Right lung (tissue), 10 donors: ENCODE results near the gene SPOPL. TPM values are rescaled to one million over a fixed set of nuclear protein-coding genes. Genes with fewer than 3 reads are reported as not detected.
"Not testable (repeated sequence)": the region's sequence is repeated elsewhere in the genome, so short reads cannot be mapped to it uniquely, and the experiment has no call there.

Source experiments
- DNase-seq, 2 donors: peaks; one replicate each; pipeline ENCODE4 v3.0.0-alpha.2; 2013
- long read RNA-seq, 8 donors: transcript quantifications; one replicate each; lab custom pipeline, GENCODE V29; 2026
- polyA plus RNA-seq, 5 donors: library from polyadenylated mRNA; unstranded; fragments of 120-200 nt; gene quantifications; one replicate each; pipeline versions ENCODE4 v1.2.1 to v1.2.3, GENCODE V29; 2013; ENCODE audit warnings: inconsistent platforms in 1 of 5, low replicate concordance in 1 of 5; ENCODE audit not compliant: insufficient read length in 5 of 5, insufficient read depth in 1 of 5

Gene SPOPL
- 10 to 100 TPM; 16.5 to 31.0 (median 28.2) TPM for polyA plus RNA-seq
- long read RNA-seq, donor 1, full-length matches to known transcripts, result 3 of 3 reads
- long read RNA-seq, donor 1, partial matches to known transcripts, result 0 of 3 reads
- long read RNA-seq, donor 1, other reads (novel, unspliced or antisense), result 0 of 3 reads
- long read RNA-seq, donor 2, full-length matches to known transcripts, result 1 of 1 reads
- long read RNA-seq, donor 2, partial matches to known transcripts, result 0 of 1 reads
- long read RNA-seq, donor 2, other reads (novel, unspliced or antisense), result 0 of 1 reads
- long read RNA-seq, donor 3, result 0 reads
- long read RNA-seq, donor 4, full-length matches to known transcripts, result 5 of 5 reads
- long read RNA-seq, donor 4, partial matches to known transcripts, result 0 of 5 reads
- long read RNA-seq, donor 4, other reads (novel, unspliced or antisense), result 0 of 5 reads
- long read RNA-seq, donor 5, full-length matches to known transcripts, result 1 of 1 reads
- long read RNA-seq, donor 5, partial matches to known transcripts, result 0 of 1 reads
- long read RNA-seq, donor 5, other reads (novel, unspliced or antisense), result 0 of 1 reads
- long read RNA-seq, donor 6, partial matches to known transcripts, result 22 of 22 reads
- long read RNA-seq, donor 6, other reads (novel, unspliced or antisense), result 0 of 22 reads
- long read RNA-seq, donor 7, full-length matches to known transcripts, result 1 of 1 reads
- long read RNA-seq, donor 7, partial matches to known transcripts, result 0 of 1 reads
- long read RNA-seq, donor 7, other reads (novel, unspliced or antisense), result 0 of 1 reads
- long read RNA-seq, donor 8, full-length matches to known transcripts, result 1 of 1 reads
- long read RNA-seq, donor 8, partial matches to known transcripts, result 0 of 1 reads
- long read RNA-seq, donor 8, other reads (novel, unspliced or antisense), result 0 of 1 reads

DNA sequence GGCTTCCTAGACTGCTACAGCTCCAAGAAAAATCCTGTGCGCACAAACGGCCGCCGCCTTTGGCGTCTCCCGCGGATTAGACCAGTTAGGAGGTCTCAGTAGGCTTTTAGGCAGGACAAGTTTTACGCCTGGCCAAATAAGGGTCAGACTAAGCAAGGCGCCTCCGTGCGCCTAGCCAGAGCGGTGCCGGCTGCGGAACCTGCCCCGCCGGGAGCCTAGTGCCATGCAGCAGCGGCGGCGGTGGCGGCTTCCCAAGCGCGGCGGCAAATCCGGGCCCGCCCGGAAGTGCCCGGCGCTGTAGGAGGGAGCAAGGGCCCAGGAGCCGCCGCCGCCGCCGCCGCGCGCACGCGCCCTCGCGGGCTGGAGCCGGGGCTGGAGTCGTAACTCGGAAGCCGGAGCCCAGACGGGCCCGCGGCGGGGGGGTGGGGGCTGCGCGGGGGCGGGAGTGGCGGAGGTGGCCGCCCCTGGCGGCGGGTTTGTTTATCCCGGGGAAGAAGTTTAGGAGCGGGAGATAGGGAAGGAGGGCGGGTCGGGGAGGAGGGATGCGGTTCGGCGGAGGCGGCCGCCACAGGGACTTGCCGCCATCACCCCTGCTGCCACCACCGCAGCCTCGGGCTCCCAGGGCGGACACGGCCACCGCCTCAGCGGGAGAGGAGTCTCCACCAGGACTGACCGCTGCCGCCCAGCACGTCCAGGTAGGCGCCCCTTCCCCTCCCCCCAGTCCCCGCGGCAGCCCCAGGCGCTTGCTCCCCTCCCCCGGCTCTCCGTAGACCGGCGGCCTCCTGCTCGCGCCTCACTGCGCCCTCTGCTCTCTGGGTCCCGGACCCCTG lies at the start of gene SPOPL:
Gene SPOPL, plus strand, starts transcription at position 346 of the 830 bp plus-strand sequence. CDS start 48,447 bp downstream, outside the sequence.
- peak; percentile 87 to 88 for DNase-seq

DNA sequence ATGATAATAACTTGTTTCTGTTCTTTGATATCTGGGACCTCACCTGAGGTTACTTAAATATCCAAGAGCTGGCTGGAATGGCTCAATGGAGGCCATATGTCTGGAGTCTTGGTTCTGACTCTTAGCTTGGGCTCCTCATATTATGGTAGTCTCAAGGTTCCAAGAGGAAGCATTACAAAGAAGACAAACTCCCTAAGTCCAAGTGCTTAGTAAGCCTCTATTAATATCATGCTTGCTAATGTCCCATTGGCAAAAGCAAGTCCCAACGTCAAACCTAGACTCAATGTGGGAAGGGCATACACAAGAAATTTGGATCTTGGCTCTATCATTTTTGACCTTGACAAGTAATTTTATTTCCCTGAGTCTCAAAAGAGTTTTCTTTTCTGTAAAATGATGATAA lies 49.2 kb upstream of the SPOPL start:
- DNase-seq, result no peak

DNA sequence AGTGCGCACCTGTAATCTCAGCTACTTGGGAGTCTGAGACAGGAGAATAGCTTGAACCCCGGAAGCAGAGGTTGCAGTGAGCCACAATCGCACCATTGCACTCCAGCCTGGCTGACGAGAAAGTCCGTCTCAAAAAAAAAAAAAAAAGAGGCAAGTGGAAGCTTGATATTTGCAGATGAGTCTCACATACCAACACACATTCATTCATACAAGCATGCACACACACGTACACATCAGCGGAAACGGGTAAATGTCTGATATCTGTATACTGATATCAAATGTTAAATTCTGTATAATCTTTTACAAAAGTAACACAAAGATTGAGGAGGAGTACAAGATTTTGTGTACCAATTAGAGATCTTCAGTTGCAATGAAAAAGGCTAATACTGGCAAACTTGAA lies 47.8 kb upstream of the SPOPL start:
- DNase-seq, result no peak

DNA sequence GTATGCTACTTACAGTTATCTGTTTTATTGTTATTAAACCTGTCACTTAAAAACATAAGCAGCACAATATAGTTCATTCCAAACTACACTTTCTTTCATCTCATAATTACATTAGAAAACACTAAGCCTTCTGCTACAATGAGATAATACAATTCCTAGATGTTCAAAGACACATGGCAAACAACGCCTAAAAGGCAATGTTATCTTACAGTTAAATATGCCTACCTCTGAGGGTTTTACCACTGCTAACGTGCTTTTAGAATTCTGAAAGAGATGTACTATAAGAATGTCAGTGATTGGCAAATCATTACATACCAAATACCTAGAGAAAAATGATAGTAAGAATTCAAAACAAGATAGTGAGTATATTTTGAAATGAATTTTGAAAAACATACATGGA lies 46.8 kb upstream of the SPOPL start:
- no peak for DNase-seq

DNA sequence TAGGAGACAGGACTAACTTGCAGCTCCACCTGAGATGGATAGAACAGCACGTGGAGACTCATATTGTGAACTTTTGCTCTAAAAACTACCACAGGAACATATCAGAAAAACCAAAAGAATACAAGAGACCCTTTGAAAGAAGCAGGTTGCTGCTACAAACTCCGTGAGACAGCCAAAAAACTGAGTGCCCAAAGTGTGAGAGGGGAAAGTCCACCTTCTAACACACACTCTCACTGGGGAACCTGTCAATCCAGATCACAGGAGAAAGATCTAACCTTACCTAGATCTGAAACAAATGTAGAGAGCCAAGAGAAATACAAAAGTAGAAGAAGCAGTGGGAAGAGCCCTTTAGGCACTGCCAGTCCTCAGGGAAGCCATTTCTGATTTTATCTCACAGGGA lies 46.3 kb upstream of the SPOPL start:
- DNase-seq, result no peak

DNA sequence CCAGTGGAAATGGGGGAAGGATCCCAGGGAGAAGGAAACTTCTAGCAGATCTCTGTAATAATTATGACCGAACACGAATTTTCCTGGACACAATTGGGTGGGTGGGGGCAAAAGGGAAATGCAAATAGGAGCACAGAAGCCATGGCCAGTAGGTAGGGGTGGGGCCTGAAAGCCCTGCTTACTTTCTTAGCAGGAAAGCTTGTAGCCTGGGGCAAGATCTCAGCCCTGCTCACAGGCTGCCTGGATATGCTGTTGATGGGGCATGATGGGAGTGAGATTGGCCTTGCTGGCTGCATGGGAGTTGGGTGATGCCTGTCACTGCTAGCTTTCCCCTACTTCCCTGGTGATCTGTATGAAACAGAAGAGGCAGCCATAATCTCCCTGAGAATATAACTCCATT lies 45.9 kb upstream of the SPOPL start:
- DNase-seq, result no peak

DNA sequence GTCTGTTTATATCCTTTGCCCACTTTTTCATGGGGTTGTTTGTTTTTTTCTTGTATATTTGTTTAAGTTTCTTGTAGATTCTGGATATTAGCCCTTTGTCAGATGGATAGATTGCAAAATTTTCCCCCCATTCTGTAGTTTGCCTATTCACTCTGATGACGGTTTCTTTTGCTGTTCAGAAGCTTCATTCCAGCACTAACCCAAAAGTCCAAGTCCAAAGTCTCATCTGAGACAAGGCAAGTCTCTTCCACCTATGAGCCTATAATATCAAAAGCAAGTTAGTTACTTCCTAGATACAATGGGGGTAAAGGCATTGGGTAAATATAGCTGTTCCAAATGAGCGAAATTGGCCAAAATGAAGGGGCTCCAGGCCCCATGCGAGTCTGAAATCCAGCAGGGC lies 38.9 kb upstream of the SPOPL start:
- not testable (repeated sequence) for DNase-seq

DNA sequence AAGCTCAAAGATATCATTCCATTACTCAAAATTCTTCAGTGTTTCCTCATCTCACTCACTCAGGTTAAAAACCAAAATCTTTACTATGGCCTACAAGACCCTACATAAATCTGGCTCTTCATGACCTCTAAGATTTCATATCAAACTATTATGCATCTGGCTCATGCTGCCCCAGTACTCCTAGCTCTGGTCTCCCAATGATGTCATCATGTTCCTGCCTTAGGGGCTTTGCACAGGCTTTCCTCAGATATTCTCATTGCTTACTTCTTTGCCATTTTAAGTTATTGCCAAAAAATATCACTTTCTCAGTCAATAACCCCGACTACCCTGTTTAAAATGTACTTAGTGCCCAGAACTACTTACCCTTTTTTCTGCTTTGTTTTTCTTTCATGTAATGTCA lies 33.0 kb upstream of the SPOPL start:
- no peak for DNase-seq

DNA sequence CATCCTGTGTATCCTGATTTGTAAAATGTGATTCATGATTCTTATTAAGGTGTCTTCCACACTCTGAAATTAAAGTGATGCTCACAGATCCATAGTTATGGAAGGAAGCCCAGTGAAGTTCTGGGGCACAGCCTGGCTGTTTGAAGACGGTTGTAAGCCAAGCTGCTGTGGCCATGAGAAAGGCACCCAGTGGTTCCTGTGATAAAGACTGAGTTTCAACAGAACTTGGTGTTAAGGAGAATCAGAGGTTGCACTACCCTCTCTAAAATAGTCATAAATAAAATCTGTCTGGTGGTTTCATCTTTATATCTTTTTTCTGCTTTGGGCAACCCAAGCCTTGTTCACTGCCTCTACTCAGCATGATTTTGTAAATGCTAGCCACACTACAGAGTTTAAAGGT lies 32.2 kb upstream of the SPOPL start:
- no peak for DNase-seq

DNA sequence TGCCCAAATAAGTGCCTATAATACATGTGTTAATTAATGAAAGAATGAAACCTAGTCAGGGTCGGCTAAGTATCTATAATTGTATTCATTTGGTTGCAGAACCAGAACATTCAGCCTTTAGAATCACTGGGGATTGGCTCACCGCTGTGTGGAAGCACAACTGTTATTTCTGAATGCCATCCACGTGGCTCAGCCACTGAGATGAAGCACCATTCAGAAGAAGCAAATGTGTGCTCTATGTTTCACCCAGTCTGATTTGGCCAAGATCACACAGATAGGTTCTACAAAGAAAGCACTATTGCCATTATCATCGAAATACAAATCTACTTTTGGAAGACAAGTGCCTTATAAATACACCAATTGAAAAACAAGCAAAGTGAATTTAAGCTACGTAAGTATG lies 30.6 kb upstream of the SPOPL start:
- no peak for DNase-seq

DNA sequence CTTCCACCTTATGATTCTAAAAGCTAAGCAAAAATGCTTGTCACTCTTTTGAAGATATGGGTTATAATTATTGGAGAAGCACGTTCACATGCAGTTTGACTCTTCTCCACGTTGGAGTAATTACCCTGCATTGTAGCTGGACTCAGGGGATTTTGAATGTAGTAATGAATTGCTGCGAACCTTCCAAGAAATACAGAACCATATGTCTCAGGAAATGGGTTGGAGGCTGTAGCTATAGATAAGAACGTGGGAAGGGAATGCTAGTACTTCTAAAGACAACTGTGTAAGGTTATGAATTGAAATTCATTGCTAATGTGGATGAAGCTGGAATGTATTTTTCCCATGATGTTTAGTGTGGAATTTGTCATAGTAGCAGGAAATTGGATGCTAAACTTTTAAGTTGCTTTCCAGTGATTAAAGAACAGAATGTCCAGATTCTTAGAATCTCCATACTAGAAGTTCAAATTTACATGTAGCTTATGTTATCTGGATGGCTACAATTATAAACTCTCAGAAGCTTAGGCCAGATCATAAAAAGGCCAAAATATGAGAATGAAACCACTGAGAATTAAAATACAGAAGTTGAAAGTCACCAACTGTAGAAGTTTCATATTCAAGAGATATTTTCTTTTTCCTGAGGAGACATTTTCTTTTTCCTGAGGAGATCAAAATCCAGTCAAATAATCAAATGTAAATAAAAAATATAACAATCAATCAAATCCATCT lies 27.3 kb upstream of the SPOPL start:
- DNase-seq, result no peak

DNA sequence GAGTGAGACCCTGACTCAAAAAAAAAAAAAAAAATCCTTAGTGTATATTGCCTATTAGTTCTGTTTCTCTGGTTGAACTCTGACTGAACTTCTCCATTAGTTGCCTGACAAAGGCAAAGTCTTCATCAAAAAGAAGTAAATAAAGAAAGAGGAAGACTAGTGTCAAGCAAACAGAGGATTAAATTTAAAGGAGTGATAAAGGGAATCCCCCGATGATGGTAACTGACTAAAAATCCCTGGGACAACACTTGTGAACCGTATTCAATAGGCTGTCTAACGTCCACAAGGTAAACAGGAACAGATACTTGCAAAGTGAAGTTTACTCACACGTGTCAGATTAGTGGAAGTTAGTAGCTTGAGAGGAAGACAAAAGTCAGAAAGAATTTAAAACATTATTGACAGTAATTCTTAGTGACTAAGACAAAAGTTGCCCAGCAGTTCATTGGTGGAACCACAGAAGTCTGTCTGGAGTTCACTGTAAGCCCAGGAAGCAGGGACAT lies 26.2 kb upstream of the SPOPL start:
- no peak for DNase-seq

DNA sequence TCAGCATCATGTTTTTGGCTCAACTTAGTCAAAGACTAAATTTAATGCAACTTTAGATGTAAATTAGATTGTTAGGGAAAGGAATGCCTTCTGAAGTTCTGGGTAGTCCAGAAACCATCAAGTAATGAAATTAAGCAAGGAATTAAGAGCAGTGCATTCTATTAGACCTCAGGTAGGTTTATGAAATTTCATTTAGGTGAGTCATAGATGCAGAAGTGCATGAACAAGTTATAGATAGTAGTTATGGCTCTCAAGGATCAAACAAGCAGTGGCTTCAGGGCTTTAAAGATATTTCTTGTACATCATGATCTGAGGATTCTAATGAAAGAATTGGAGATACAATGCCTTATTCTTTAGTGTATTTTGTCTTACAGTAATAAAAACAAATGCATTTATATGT lies 25.4 kb upstream of the SPOPL start:
- DNase-seq, result no peak

DNA sequence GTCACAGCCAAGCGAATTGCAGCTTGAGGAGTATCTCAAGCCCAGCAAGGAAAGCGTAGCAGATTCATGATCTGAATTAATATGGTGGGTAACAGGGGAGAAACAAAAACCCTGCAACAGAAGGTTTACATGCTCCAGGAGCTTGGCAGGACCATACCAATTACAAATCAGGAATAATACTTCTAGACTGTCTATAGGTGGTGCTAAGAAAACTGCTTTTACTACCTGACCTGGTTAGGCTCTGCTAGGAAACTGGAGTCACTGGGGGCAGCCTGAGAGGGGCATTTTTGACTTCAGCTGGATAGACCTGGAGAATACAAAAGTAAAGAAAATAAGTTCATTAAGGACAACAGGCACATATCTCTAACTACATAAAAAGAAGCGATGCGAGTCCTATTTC lies 24.6 kb upstream of the SPOPL start:
- no peak for DNase-seq

DNA sequence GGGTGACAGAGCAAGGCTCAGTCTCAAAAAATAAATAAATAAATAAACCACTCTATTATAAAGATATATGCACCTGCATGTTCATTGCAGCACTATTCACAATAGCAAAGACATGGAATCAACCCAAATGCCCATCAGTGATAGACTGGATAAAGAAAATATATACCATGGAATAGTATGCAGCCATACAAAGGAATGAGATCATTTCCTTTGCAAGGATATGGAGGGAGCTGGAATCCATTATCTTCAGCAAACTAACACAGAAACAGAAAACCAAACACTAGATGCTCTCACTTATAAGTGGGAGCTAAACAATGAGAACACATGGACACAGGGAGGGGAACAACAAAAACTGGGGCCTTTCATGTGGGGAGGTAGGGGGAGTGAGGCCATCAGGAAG lies 18.8 kb upstream of the SPOPL start:
- not testable (repeated sequence) for DNase-seq

DNA sequence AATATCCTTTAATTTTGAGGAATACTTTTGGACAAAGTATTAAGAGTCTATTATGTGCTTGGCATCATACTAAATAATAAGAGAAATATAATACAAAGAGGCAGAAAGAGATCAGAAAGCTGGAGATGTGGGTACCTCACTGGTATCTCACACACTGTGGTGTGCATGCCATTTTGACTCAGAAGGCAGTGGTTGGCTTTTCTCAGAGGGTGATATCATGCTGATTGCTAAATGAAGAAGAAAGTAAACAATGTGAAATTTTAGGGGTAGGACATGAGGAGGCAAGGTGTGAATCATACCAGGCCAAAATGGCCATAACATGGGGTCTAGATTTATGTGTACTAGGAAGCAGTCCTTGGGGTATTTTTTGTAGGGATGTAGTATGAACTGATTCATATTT lies 16.6 kb upstream of the SPOPL start:
- DNase-seq, result no peak

DNA sequence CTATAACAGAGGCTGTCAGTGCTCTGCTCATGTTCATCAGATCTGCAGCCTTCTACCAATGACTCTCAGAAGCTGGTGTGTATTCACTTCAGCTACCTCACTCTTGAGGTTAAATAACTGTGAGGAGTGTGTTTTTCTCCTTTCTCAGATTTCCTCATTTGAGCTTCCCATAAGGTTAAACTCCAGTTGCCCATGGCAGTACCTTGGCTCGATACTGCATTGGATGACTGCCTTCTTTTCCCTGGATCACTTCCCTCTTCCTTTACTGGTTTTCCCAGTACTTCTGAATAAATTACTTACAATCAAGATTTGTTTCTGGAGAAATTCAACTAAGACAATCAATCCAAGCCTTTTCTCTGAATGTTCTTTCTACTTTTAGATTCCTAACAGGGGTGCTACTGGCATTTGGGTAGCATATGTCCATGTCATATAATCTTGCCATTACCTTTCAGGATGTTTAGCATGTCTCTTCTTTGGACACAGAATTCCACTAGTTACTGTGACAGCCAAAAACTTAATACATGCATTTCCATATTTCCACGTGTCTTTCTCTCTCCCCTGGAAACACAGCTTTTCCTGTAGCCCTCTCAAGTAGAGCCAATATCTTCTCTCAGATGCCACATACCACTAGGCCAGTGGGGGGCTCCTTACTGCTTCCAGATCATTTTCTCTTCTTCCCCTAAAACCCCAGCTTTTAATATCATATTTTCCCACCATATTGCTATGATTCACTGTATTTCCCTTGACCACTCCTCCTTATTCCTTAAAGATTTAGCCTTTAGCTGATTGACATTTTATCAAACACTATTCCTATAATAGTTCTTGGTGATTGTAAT lies 15.0 kb upstream of the SPOPL start:
- no peak for DNase-seq

DNA sequence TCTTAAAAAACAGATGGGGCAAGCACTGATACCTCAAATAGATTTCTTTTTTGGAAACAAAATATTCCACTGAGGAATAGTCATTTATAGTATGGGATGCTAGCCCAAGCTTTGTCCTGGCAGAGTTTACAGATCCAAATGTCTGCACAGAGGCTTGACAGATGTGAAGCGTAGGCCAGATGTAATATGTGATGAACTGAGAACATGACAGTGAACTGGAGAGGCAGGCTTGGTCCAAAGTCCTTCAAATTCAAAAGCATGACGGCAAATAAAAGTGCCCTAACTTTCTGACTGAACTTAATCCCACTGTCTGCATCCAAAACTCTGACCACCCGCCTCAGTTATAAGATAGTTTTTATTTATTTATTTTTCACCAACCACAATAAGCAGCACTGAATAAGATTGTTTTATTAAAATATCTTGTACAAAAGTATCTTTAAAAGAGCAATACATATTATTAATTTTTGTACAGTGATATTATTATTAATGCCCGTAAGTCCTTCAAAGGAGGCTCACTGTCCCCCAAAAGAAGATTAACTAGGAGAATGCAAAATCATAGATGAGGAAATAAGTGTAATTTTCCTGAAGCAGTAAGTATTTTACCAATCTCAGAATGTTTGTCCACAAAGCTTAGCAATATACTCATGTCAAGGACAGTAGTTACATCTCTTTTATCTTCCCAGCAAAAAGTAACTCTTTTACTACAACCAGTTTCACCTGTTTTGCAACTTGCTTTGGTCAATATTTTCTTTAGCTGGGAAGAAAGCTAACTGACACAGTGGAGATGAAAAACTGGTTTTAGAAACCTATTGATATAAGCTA lies 10.7 kb upstream of the SPOPL start:
- no peak for DNase-seq

DNA sequence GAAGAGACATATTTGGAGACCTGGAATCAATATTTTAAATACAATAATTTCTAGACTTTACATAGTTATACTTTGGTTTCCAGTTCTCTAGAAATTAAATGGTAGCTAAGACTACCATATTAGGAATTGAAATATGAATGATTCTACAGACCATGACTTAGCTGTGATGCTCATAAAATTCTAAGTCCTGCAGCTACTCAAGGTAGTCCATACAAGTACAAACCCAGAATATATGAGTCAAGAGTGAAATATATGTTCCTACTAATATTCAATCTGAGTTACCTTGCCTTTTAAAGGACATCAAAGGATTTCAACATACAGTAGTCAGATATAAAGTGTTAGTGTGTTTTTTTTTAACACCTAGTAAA lies 10.1 kb upstream of the SPOPL start:
- no peak for DNase-seq
